K562 (cell line): ENCODE results near the gene LYST.
"Not testable (repeated sequence)": the region's sequence is repeated elsewhere in the genome, so short reads cannot be mapped to it uniquely, and the experiment has no call there.

Experiments
- GABPA ChIP-seq: fragments of 200-800 bp; sonication (Bioruptor generic); conservative IDR thresholded peaks from 2 replicates; pipeline ENCODE4 v1.6.1; 2016; ENCODE audit warnings: low read depth, missing genetic modification characterization, missing compliant biosample characterization
- HNRNPH1 ChIP-seq: fragments of 200-400 bp; formaldehyde crosslinking; optimal IDR thresholded peaks from 2 replicates; pipeline ENCODE3; 2017; ENCODE audit warnings: low read depth, mild to moderate bottlenecking, low read length, moderate library complexity
- TARDBP ChIP-seq: fragments of 450-650 bp; IDR thresholded peaks from 2 replicates; pipeline ENCODE4 v1.6.1; 2016
- ZNF174 ChIP-seq: fragments of 250-450 bp; sonication (Bioruptor Pico); IDR thresholded peaks from 2 replicates; pipeline ENCODE4 v1.4.0; 2020; ENCODE audit warnings: mild to moderate bottlenecking
- TF ChIP-seq, protein P1 (sequence below): IDR thresholded peaks from 2 replicates; pipeline ENCODE4 v1.6.1; 2016; ENCODE audit warnings: missing genetic modification characterization, missing compliant biosample characterization

DNA sequence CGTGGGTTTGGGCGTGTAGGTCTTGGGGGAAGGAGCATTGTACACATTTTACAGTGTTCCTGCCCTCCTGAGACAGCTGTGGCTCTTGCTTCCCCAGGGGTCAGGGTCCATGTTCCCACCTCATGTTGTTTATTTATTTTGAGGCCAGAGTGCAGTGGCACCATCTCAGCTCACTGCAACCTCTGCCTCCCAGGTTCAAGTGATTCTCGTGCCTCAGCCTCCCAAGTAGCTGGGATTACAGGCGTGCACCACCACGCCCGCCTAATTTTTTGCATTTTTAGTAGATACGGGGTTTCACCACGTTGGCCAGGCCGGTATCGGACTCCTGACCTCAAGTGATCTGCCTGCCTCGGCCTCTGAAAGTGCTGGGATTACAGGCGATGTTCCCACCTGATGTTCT, 219.2 kb downstream of the LYST start:
- TF ChIP-seq ZNF174 (CRISPR knock-in tag); HNRNPH1; TARDBP; GABPA (tag): not testable (repeated sequence)
- TF ChIP-seq, protein P1, sequence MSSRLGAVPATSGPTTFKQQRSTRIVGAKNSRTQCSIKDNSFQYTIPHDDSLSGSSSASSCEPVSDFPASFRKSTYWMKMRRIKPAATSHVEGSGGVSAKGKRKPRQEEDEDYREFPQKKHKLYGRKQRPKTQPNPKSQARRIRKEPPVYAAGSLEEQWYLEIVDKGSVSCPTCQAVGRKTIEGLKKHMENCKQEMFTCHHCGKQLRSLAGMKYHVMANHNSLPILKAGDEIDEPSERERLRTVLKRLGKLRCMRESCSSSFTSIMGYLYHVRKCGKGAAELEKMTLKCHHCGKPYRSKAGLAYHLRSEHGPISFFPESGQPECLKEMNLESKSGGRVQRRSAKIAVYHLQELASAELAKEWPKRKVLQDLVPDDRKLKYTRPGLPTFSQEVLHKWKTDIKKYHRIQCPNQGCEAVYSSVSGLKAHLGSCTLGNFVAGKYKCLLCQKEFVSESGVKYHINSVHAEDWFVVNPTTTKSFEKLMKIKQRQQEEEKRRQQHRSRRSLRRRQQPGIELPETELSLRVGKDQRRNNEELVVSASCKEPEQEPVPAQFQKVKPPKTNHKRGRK (tag) = not testable (repeated sequence)
